DMS153 treated with DMSO at 0.1 percent for 48 hours (cell line): ENCODE results near the gene KIAA1328.
"Not testable (repeated sequence)": the region's sequence is repeated elsewhere in the genome, so short reads cannot be mapped to it uniquely, and the experiment has no call there.

Source experiments
- DNase-seq: peaks from one replicate; lab custom pipeline; 2025; ENCODE audit not compliant: unreplicated experiment; lab: John Stamatoyannopoulos, UW

The KIAA1328 gene

DNA sequence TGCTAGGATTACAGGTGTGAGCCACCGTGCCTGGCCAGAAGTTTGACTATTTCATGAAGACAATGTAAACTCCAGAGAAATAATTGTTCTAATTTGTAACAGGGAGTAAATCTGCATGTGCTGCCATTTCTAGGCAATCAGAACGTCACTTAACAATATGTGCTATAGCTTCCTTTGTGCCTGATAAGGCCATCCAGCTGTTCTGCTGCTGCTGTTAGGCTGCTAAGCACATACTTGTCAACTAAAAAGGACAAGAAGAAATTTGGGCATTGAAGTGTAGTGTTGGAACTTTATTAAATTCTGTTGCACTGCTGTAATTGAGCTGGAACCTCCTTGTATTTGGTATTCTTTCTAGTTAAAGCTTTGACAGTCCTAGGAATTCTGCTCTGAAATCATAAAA, 57.1 kb downstream of the KIAA1328 start:
- DNase-seq = no peak

- DNase-seq = no peak
These were observed 58.2 kb downstream of the KIAA1328 start for GRCh38 chr18:36887114-36887513.

GRCh38 chr18:36887864-36888263, 58.9 kb downstream of the KIAA1328 start:
- no peak for DNase-seq

DNA sequence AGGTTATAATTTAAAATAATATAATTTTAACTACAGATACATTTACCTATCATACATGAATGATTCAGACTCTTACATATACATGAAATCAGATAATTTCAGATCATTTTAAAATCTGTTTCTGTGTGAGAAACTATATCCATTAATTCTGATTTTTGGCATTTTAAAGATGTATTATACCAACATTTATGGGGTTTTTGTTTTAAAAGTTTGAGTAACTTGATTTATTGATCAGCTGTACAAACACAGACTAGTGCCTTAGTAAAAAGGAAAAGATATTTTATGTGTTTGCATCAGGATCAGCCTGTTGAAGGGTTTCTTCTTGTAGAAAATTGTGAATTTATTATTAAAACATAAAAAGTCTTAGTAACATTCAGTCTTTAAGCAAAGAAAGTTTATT, 59.9 kb downstream of the KIAA1328 start:
- no peak for DNase-seq

GRCh38 chr18:36889321-36889720, 60.4 kb downstream of the KIAA1328 start:
- no peak for DNase-seq

DNA sequence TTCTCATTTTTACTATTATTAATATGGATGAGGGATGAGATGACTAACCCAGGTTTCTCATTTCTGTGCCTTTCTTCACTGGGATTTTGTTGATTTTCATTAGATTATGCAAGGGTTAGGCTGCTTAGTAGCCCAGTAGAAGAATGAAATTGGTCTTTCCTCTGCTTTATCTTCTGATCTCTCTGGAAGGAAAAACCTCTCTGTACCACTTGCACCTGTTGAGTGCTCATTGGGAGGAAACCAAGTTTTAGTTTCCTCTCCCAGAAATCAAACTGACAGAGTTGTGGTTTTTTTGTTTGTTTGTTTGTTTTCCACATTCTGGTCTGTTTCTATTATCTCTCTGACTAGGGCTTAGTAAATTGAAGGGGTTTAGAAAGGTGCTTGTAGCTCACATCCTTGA, 60.8 kb downstream of the KIAA1328 start:
- no peak for DNase-seq

DNA sequence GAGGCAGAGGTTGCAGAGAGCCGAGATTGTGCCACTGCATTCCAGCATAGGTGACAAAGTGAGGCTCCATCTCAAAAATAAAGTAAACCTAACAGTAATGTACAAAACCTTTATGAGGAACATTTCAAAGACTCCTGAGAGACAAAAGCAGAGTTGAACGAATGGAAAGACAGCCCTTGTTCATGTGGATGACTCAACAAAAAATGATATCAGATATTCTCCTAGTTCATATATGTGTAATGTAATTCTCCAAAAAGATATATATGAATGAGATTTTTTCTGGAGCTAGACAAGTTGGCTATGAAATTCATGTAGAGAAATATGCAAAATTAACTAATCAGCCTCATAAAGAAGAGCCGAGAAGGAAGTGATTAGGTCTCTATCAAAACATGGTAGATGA, 61.7 kb downstream of the KIAA1328 start:
- DNase-seq = no peak

GRCh38 chr18:36893227-36893626, 64.3 kb downstream of the KIAA1328 start:
- DNase-seq = no peak

- DNase-seq = no peak
These were observed 66.7 kb downstream of the KIAA1328 start for GRCh38 chr18:36895606-36896005.

DNA sequence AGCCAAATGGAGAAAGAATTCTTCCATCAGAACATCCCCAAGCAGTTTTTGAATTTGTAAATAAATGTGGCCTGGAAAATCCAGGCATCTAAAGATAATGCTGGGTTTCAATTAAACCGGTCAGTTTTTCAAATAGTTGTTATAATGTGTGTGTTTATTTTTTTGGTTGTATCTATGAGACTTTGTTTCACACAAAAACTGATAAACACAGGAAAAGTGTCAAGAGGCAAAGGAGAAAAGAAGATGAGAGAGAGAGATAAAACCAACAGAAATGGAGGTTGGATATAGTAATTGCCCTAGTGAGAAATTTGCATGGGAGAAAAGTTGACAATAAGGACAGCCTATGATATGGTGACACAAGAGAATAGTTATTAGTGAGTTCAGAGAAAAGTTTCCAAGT, 68.3 kb downstream of the KIAA1328 start:
- DNase-seq = no peak

DNA sequence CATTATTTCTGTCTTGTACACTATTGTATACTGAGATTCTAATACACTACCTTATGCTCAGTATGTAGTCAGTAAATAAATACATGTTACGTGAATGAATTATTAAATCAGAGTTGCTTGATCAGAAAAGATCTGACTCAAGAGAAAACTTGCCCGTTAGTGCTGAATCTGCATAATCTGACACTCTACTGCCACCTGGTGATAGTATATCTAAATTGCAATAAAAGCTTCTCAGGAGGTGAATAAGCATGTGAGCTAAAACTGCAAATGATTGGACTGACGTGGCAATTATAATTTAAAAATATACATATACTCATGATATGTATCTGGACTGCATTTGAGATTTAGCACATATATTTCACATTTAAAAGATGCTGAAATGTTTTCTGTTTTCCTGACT, 70.4 kb downstream of the KIAA1328 start:
- DNase-seq = no peak

- no peak for DNase-seq
These were observed 71.5 kb downstream of the KIAA1328 start for GRCh38 chr18:36900466-36900865.

DNA sequence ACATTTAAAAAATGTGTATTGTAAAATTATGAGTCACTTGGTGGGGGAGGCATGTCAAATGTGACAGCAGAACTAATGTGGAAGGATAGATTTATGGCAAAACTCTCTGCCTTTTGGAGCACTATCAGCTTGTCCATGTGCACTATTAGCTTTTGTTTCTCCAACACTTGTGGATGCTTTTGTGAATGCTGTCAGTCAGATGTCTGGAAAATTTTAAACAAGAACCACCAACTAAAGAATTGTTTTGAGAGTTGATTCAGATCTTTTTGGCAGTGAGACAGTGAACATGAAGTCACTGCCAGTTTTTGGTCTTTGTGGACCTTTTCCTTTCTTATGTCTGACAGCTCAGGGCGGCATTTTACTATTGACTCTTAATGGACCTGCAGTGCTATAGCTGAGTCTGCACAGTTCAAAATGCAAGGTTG, 72.4 kb downstream of the KIAA1328 start:
- no peak for DNase-seq

DNA sequence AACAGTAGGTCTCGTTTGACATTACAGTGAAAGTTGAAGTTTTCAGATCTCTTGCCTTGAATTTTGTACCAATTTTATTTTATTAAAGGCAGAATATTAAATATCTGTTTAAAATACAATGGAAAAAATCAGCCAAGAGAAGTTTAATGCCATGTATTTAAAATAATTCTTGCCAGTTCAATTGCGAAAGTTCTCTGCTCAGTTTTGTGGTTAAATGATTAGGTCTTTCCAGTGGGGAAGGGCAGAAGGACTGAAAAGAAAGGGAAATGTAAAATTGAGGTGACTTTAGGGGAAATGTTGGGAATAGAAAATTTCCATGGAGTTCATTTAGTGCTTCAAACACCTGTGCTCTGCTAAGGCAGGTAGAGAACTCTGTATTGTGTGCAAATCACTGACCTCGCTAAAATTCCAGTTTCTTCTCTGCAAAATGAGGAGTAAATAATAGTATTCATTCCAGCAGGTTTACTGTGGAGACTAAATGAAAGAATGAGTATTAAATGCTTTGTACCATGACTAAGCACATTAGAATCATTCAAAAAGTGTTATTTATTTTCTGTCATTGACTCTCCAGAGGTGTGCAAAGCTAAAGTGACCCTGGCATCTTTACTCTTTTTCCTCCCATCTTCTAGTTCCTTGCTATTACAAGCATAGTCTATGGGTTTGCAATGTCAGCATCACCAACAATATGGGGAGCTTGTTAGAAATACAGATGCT, 74.4 kb downstream of the KIAA1328 start:
- no peak for DNase-seq

- no peak for DNase-seq
These were observed 76.6 kb downstream of the KIAA1328 start for GRCh38 chr18:36905571-36905970.

GRCh38 chr18:36909282-36909681, 80.4 kb downstream of the KIAA1328 start:
- not testable (repeated sequence) for DNase-seq

DNA sequence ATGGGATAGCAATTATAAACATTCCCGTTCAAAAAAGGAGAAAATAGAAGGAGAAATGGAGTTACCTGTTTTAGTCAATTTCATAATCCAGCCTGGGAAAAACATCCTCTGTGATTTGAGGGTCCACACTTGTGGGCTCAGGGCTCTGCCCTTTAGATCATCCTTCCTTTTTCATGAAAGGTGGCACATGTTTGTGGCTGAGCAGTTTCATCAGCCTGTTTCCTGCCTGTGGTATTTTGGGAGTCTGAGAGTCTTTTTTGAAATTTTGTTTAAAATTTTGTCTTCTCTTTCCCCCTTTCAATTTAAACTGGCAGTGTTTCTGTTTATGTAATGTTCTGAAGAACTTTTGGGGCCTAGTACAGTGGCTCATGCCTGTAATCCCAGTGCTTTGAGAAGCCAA, 84.0 kb downstream of the KIAA1328 start:
- DNase-seq = no peak

- no peak for DNase-seq
These were observed 89.0 kb downstream of the KIAA1328 start for GRCh38 chr18:36917907-36918306.

DNA sequence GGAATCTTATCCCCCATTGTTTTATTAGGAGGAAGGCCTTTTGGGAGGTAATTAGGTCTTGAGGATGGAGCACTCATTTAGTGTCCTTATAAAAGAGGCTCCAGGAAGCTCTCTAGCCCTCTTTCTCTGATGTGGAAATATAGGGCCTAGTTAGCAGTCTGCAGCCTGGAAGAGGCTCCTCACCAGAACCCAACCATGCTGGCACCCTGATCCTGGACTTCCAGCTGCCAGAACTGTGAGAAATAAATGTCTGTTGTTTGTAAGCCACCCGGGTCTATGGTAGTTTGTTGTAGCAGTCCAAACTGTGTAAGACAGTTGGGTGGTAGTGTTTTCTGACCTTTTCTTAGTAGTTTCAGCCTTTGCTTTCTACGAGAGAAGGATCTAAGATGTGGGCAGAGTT, 100.7 kb downstream of the KIAA1328 start:
- DNase-seq = no peak

DNA sequence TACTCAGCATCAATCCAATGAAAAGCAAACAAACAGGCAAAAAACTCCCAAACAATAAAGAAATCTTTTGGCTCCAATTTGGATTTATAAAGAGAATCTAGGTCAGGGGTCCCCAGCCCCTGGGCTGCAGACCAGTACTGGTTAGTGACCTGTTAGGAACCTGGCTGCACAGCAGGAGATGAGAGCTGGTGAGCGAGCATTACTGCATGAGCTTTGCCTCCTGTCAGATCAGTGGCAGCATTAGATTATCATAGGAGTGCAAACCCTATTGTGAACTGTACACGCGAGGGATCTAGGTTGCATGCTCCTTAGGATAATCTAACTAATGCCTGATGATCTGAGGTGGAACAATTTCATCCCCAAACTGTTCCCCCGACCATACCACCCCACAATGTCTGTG, 102.2 kb downstream of the KIAA1328 start:
- DNase-seq = no peak

GRCh38 chr18:36933552-36933951, 104.6 kb downstream of the KIAA1328 start:
- no peak for DNase-seq

DNA sequence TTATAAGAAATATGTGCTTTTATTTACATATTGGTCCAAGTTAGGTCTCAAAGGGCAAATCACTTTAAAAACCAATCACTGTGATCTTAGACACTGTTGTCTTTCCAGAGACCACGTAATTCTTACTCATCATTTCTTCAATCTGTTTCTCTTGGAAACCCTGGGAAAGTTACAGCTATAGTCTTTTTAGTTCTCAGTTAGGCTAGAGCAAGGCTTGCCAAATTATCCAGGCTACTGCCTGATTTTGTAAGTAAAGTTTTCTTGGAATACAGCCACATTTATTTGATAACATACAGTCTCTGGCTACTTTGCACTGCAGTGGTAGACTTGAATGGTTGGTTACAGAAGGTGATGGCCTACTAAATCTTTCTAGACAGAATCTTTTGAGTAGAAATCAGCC, 106.0 kb downstream of the KIAA1328 start:
- DNase-seq = no peak

DNA sequence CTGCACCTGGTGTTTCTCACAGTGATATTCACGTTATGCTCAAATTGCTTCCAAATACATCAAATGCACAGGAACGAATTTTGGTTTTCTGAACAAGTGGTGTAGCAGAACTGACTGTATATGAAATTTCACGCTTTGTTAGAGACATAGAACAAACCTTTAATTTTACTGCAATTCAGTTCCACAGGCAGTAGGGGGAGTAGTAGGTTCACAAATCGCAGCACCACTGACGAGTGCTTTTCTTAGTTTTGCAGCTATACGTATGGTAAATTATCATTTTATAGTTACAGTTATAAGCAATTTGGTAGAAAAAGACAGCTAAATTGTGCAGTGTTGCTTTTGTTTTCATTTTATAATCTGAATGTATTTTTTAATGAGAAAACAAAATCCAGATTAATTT, 113.3 kb downstream of the KIAA1328 start:
- peak; percentile 38 for DNase-seq
